HL-60 (cell line): ENCODE data around the gene ADCYAP1.

ENCODE experiments used
- DNase-seq, 2 experiments: peaks; one replicate each; pipeline ENCODE4 v3.0.0-alpha.2; 2010 to 2020; ENCODE audit warnings: low read depth in 1 of 2, low spot score in 1 of 2
- H3K27ac ChIP-seq: fragments of 250-450 bp; sonication (Bioruptor Pico); replicated peaks from 2 replicates; pipeline ENCODE4 v1.5.1; 2020; ENCODE audit warnings: mild to moderate bottlenecking, moderate library complexity
- H3K27me3 ChIP-seq: fragments of 250-450 bp; sonication (Bioruptor Pico); 2 replicates; pipeline ENCODE4 v1.5.1; 2021; ENCODE audit warnings: mild to moderate bottlenecking, moderate library complexity; ENCODE audit not compliant: insufficient read depth, poor library complexity, severe bottlenecking
- H3K4me3 ChIP-seq: replicated peaks from 2 replicates; pipeline ENCODE4 v1.5.1; 2011; ENCODE audit warnings: mild to moderate bottlenecking, control low read depth, low read length; ENCODE audit not compliant: insufficient read depth
- GABPA ChIP-seq: IDR thresholded peaks from 2 replicates; pipeline ENCODE4 v1.6.1; 2012; ENCODE audit warnings: low read depth
- POLR2AphosphoS5 ChIP-seq: IDR thresholded peaks from 2 replicates; pipeline ENCODE4 v1.6.1; 2012; ENCODE audit warnings: low read depth
- SPI1 ChIP-seq: IDR thresholded peaks from 2 replicates; pipeline ENCODE4 v1.6.1; 2012; ENCODE audit warnings: low read depth, mild to moderate bottlenecking, borderline replicate concordance
- TF ChIP-seq, protein P1 (sequence below): IDR thresholded peaks from one replicate; pipeline ENCODE4 v1.5.1; 2011; ENCODE audit warnings: low read length, control low read depth, inconsistent platforms; ENCODE audit not compliant: insufficient read depth
- TF ChIP-seq, protein P2 (sequence below): IDR thresholded peaks from 2 replicates; pipeline ENCODE4 v1.6.1; 2012; ENCODE audit warnings: low read depth; ENCODE audit not compliant: insufficient replicate concordance

The ADCYAP1 gene

DNA sequence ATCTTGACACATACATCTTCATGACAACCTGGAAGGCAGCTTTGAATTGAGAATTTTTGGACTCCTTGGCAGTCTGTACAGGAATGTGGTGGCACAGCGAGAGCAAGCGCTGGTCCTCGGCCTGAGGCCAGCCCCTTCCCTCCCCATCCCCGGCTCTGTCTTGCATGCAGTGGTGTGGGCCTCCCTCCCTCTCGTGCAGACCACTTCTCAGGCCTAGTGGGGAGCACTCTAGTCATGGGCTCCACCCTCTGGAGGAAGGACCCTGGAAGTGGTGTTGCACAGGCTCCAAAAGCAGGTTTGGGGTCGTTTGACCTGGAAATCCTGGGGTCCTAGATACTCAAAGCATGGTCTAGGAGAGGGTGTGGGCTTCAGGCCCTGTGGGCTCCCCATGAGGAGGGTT is 32.3 kb downstream of the ADCYAP1 start:
- TF ChIP-seq SPI1 (no peak), POLR2AphosphoS5 (no peak), GABPA (no peak)
- TF ChIP-seq, protein P1, sequence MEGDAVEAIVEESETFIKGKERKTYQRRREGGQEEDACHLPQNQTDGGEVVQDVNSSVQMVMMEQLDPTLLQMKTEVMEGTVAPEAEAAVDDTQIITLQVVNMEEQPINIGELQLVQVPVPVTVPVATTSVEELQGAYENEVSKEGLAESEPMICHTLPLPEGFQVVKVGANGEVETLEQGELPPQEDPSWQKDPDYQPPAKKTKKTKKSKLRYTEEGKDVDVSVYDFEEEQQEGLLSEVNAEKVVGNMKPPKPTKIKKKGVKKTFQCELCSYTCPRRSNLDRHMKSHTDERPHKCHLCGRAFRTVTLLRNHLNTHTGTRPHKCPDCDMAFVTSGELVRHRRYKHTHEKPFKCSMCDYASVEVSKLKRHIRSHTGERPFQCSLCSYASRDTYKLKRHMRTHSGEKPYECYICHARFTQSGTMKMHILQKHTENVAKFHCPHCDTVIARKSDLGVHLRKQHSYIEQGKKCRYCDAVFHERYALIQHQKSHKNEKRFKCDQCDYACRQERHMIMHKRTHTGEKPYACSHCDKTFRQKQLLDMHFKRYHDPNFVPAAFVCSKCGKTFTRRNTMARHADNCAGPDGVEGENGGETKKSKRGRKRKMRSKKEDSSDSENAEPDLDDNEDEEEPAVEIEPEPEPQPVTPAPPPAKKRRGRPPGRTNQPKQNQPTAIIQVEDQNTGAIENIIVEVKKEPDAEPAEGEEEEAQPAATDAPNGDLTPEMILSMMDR, result no peak
- TF ChIP-seq, protein P2, sequence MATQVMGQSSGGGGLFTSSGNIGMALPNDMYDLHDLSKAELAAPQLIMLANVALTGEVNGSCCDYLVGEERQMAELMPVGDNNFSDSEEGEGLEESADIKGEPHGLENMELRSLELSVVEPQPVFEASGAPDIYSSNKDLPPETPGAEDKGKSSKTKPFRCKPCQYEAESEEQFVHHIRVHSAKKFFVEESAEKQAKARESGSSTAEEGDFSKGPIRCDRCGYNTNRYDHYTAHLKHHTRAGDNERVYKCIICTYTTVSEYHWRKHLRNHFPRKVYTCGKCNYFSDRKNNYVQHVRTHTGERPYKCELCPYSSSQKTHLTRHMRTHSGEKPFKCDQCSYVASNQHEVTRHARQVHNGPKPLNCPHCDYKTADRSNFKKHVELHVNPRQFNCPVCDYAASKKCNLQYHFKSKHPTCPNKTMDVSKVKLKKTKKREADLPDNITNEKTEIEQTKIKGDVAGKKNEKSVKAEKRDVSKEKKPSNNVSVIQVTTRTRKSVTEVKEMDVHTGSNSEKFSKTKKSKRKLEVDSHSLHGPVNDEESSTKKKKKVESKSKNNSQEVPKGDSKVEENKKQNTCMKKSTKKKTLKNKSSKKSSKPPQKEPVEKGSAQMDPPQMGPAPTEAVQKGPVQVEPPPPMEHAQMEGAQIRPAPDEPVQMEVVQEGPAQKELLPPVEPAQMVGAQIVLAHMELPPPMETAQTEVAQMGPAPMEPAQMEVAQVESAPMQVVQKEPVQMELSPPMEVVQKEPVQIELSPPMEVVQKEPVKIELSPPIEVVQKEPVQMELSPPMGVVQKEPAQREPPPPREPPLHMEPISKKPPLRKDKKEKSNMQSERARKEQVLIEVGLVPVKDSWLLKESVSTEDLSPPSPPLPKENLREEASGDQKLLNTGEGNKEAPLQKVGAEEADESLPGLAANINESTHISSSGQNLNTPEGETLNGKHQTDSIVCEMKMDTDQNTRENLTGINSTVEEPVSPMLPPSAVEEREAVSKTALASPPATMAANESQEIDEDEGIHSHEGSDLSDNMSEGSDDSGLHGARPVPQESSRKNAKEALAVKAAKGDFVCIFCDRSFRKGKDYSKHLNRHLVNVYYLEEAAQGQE, result no peak
- H3K27ac ChIP-seq, result no peak overlapping the region
- no peak for DNase-seq
- no peak overlapping the region for H3K4me3 ChIP-seq
- no peaks in the 10 kb centered on the region for H3K27me3 ChIP-seq

GRCh38 chr18:939166-939565 is 34.5 kb downstream of the ADCYAP1 start:
- TF ChIP-seq, protein P1, result no peak
- TF ChIP-seq GABPA, result no peak
- H3K27me3 ChIP-seq, result no peaks in the 10 kb centered on the region
- DNase-seq, result no peak
- no peak overlapping the region for H3K4me3 ChIP-seq
- H3K27ac ChIP-seq, result no peak overlapping the region

- H3K27ac ChIP-seq, result no peak overlapping the region
- no peak for TF ChIP-seq SPI1
- no peak for TF ChIP-seq GABPA
- TF ChIP-seq, protein P2, result no peak
- TF ChIP-seq, protein P1, result no peak
- no peak for TF ChIP-seq POLR2AphosphoS5
- no peak for DNase-seq
- H3K27me3 ChIP-seq, result no peaks in the 10 kb centered on the region
- no peak overlapping the region for H3K4me3 ChIP-seq
Measured at GRCh38 chr18:939958-940357, 35.3 kb downstream of the ADCYAP1 start.

DNA sequence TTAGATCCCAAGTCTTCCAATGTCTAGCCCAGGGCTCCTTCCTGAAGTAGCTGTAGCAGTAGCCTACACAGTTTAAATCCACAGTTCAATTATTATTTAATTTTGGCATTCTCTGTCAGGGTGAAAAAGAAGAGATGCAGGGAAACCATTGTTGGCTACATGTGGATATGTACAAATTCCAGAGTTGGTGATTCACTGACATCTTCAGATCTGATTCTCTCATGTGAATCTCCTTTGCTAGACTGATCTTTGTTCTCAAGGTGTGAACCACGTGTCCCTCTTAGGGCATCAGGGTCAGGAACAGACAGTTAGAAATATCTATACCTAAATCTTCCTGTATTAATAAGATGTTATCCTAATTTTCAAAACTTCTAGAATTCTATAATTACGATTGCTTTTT is 36.7 kb downstream of the ADCYAP1 start:
- no peak for DNase-seq
- Histone ChIP-seq H3K27me3 (no peaks in the 10 kb centered on the region), H3K4me3 (no peak overlapping the region), H3K27ac (no peak overlapping the region)
- TF ChIP-seq, protein P2, result no peak
- TF ChIP-seq POLR2AphosphoS5 (no peak), GABPA (no peak), SPI1 (no peak)
- TF ChIP-seq, protein P1, result no peak
